Gastrocnemius medialis (tissue), 4 donors: ENCODE measurements around the gene TMEM191C. TPM values are rescaled to one million over a fixed set of nuclear protein-coding genes. Genes with fewer than 3 reads are reported as not detected.

Experiments used
- ATAC-seq, 2 donors: fragments of 150-250 bp; one replicate each; pipeline ENCODE4 v1.9.1; 2016
- DNase-seq, 2 donors: peaks; one replicate each; pipeline ENCODE4 v3.0.0-alpha.2; 2019
- H3K27ac ChIP-seq, 4 donors: fragments of 200-600 bp; sonication (generic); 1 replicate in 1 of 4; 2 replicates in 3 of 4; pipeline ENCODE4 v1.5.1; 2016 to 2018; ENCODE audit warnings: mild to moderate bottlenecking in 2 of 4, moderate library complexity in 1 of 4
- H3K27me3 ChIP-seq, 3 donors: fragments of 200-600 bp; sonication (generic) in 2 of 3; 1 replicate in 1 of 3; 2 replicates in 2 of 3; pipeline versions ENCODE4 v1.5.1 to v1.6.0; 2016 to 2019; ENCODE audit warnings: mild to moderate bottlenecking in 1 of 3, moderate library complexity in 1 of 3
- H3K36me3 ChIP-seq, 2 donors: fragments of 200-600 bp; sonication (generic) in 1 of 2; one replicate each; pipeline ENCODE4 v1.5.1; 2017 to 2018
- H3K4me1 ChIP-seq, 2 donors: fragments of 200-600 bp; sonication (generic) in 1 of 2; one replicate each; pipeline ENCODE4 v1.5.1; 2016 to 2017; ENCODE audit warnings: mild to moderate bottlenecking in 2 of 2
- H3K4me3 ChIP-seq, 4 donors: fragments of 200-600 bp; sonication (generic) in 3 of 4; 1 replicate in 1 of 4; 2 replicates in 3 of 4; pipeline ENCODE4 v1.5.1; 2016 to 2019; ENCODE audit warnings: mild to moderate bottlenecking in 2 of 4
- H3K9me3 ChIP-seq, 3 donors: fragments of 200-600 bp; sonication (generic) in 2 of 3; 1 replicate in 1 of 3; 2 replicates in 2 of 3; pipeline ENCODE4 v1.5.1; 2016 to 2019
- POLR2A ChIP-seq, 2 donors: fragments of 450-650 bp; IDR thresholded peaks; one replicate each; pipeline ENCODE4 v1.6.1; 2017; ENCODE audit warnings: antibody characterized with exemption in 2 of 2, mild to moderate bottlenecking in 2 of 2, moderate library complexity in 2 of 2
- in situ Hi-C, 4 donors: fragments of 200-750 bp; cut with MboI; loops; one replicate each; pipeline versions ENCODE4 v1.15.0 to v1.8.0; 2017; ENCODE audit warnings: low sequenced_read_pairs in 4 of 4
- intact Hi-C: fragments of 100-400 bp; cut with DNase I; formaldehyde crosslinking; loops from one replicate; pipeline ENCODE4 v1.15.1; 2023; ENCODE audit warnings: low total_unique reads
- total RNA-seq, 4 donors: library from RNA; depleted of rRNA; stranded (reverse); fragments of >200 nt; gene quantifications; one replicate each; pipeline versions ENCODE4 v1.1.0 to v1.2.3, GENCODE V29; 2016
- TF ChIP-seq, protein P1 (sequence below), 5 experiments: fragments of 450-650 bp in 3 of 5; fragments of 200-600 bp in 2 of 5; sonication (generic) in 2 of 5; IDR thresholded peaks in 4 of 5; conservative IDR thresholded peaks in 1 of 5; 1 replicate in 4 of 5; 2 replicates in 1 of 5; pipeline ENCODE4 v1.5.1; 2016 to 2019; ENCODE audit warnings: antibody characterized with exemption in 5 of 5, mild to moderate bottlenecking in 3 of 5, moderate library complexity in 3 of 5

TMEM191C gene
- total RNA-seq, 4 donors from 2014 or later: 0.16 TPM; not detected in 3

DNA sequence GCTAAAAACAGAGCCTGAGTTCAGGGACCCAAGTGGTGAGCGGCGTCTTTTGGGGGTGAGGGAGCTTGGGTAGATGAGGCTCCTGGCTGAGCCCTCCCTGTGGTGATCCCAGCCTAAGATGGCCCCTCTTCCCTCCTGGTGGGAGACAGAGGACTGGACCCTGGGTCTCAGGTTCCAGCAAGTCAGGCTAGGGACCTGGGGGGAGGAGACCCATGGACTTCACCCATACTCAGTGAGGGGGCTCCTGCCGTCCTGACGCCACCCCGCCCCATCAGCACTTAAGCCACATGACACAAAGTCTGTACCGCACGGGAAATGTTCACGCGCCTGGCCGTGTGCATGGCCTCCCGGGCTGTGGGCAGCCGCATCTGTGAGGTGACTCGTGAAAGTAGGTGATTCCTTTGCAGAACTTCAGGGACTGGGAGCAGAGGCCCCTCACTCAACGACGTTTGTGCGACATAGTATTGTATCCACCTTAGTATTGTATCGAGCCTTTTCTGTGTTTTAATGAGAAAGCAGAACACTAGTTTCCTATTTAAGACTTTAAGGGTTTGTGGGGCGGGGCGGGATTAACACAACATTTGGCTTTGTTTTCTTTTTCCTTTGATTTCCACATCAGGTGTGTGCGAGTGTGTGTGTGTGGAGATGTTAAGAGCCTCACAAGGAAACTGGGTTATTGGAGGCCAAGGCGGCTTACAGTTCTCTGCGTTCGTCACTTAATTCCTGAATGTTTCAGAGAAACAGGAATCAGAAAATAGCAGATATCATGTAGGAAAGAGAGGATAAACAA, 18.4 kb upstream of the TMEM191C start:
- TF ChIP-seq, protein P1, sequence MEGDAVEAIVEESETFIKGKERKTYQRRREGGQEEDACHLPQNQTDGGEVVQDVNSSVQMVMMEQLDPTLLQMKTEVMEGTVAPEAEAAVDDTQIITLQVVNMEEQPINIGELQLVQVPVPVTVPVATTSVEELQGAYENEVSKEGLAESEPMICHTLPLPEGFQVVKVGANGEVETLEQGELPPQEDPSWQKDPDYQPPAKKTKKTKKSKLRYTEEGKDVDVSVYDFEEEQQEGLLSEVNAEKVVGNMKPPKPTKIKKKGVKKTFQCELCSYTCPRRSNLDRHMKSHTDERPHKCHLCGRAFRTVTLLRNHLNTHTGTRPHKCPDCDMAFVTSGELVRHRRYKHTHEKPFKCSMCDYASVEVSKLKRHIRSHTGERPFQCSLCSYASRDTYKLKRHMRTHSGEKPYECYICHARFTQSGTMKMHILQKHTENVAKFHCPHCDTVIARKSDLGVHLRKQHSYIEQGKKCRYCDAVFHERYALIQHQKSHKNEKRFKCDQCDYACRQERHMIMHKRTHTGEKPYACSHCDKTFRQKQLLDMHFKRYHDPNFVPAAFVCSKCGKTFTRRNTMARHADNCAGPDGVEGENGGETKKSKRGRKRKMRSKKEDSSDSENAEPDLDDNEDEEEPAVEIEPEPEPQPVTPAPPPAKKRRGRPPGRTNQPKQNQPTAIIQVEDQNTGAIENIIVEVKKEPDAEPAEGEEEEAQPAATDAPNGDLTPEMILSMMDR (IDR thresholded peaks at IDR 0.05 in 4 of 5, conservative IDR thresholded peaks at IDR 0.05 in 1 of 5): no peak
- TF ChIP-seq POLR2A (IDR thresholded peaks at IDR 0.05): no peak

DNA sequence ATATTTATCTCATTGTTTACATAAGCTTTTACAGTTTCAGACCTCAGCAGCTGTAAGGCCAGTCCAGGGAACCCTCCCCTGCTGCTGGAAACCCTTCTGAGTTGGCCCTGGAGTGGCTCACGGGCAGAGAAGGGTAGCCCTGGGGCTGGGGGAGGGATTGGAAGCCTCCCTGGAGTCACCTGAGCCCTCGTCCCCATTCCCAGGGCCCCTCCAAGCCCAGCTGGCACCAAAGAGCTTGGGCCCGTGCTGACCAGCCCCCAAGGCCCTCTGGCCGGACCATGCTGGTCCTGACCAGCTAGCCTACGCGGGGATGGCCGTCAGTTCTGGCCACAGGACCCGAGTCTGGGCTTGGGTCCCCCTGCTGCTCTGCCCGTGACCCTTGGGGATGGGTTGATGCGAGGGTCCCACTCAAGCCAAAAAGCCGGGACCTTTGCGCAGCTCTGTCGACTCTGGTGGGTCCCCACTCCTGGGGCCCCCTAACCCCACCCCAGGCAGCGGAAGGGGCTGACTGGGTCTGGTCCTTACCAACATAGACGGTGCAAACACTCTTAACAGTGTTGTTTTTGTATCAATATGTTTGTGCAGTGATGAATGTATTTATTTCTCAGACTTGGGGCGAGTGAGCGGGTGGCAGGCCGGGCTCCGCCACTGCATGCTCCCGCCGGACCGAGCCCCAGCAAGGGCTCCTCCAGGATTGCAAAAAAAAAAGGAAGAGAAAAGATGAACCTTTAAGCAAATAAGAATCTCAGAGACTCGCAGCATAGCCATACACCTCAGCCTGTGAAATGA, 17.5 kb upstream of the TMEM191C start:
- TF ChIP-seq, protein P1 (IDR thresholded peaks at IDR 0.05 in 4 of 5, conservative IDR thresholded peaks at IDR 0.05 in 1 of 5): no peak
- TF ChIP-seq POLR2A (IDR thresholded peaks at IDR 0.05): no peak
- peaks cover 0 to 20% of the 10 kb centered on the region in 2 donors for H3K36me3 ChIP-seq
- H3K9me3 ChIP-seq: no peaks in the 10 kb centered on the region
- no peaks in the 10 kb centered on the region for H3K4me1 ChIP-seq
- intact Hi-C loops (no loop called here), in situ Hi-C loops (no loop called here)
- DNase-seq (no peak), ATAC-seq (no peak)
- no peak overlapping the region for H3K27ac ChIP-seq
- H3K4me3 ChIP-seq: no peak overlapping the region
- H3K27me3 ChIP-seq: no peaks in the 10 kb centered on the region

More for the DNA sequence above, 18.4 kb upstream of the TMEM191C start:
- Histone ChIP-seq H3K4me3 (no peak overlapping the region), H3K36me3 (peaks cover 0 to 20% of the 10 kb centered on the region in 2 donors), H3K27me3 (no peaks in the 10 kb centered on the region), H3K9me3 (no peaks in the 10 kb centered on the region), H3K4me1 (no peaks in the 10 kb centered on the region), H3K27ac (no peak overlapping the region)
- no peak for ATAC-seq
- in situ Hi-C loops: no loop called here
- intact Hi-C loops: no loop called here
- no peak for DNase-seq

DNA sequence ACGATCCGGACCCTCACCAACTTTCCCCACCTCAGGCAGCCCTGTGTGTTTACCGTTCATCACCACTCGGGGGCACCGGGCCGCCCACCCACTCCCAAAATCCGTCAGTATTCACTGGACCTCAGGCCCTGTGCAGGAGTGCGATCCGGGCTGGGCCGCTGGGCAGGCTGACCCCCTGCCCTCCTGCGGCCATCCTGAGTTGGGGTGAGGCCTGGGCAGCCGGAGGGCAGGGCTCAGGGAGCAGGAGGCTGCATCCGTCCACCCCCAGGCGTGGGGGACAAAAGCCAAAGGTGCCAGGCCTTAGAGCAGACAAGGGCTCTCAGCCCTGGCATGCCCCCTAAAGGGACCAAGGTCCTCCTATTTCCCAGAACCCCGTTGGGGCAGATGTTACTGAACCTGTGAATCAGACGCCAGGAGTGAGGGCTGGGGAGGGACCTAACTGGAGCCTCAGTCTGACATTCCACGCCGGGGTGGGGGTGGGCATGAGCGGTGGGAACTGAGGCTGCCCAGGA, 16.8 kb upstream of the TMEM191C start:
- in situ Hi-C loops (no loop called here), intact Hi-C loops (no loop called here)
- Histone ChIP-seq H3K36me3 (peaks cover 0 to 15% of the 10 kb centered on the region in 2 donors), H3K4me3 (no peak overlapping the region), H3K4me1 (no peaks in the 10 kb centered on the region), H3K9me3 (no peaks in the 10 kb centered on the region), H3K27me3 (no peaks in the 10 kb centered on the region), H3K27ac (no peak overlapping the region)
- no peak for TF ChIP-seq POLR2A (IDR thresholded peaks at IDR 0.05)
- TF ChIP-seq, protein P1 (IDR thresholded peaks at IDR 0.05 in 4 of 5, conservative IDR thresholded peaks at IDR 0.05 in 1 of 5): no peak
- no peak for DNase-seq
- ATAC-seq: no peak

DNA sequence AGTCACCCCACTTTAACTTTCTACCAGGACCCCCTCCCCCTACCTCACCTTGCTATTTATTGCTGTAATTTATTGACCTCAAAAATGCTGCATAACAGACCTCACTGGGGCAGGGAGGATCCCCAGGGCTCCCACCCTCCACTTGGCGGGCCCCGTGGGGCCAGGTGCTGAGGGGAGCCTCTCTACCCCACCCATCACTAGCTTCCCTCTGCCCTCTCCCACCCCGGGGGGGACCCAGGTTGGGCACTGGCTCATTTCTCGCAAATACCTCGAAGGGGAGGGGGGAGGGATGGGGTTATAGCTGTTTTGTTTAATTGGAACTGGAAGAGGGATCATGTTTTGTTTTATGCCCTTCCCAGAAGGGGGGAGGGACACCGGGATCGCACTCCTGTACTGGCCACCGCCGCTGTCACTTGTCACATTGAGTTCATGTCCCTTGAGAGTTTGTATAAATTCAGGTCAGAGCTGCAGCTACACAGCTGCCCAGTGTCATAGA, 16.3 kb upstream of the TMEM191C start:
- no peak for TF ChIP-seq POLR2A (IDR thresholded peaks at IDR 0.05)
- TF ChIP-seq, protein P1 (IDR thresholded peaks at IDR 0.05 in 4 of 5, conservative IDR thresholded peaks at IDR 0.05 in 1 of 5): no peak
- Histone ChIP-seq H3K9me3 (no peaks in the 10 kb centered on the region), H3K27ac (no peak overlapping the region), H3K4me3 (no peak overlapping the region), H3K27me3 (no peaks in the 10 kb centered on the region), H3K36me3 (peaks cover 0 to 10% of the 10 kb centered on the region in 2 donors), H3K4me1 (no peaks in the 10 kb centered on the region)
- intact Hi-C loops (no loop called here), in situ Hi-C loops (no loop called here)
- no peak for DNase-seq
- no peak for ATAC-seq
